ENCODE data around the gene LSP1. TPM values are rescaled to one million over a fixed set of nuclear protein-coding genes. Genes with fewer than 3 reads are reported as not detected.

Gene LSP1
- total RNA-seq, 3 donors from 2014 or later: 21.4 to 36.0 (median 23.6) TPM

DNA sequence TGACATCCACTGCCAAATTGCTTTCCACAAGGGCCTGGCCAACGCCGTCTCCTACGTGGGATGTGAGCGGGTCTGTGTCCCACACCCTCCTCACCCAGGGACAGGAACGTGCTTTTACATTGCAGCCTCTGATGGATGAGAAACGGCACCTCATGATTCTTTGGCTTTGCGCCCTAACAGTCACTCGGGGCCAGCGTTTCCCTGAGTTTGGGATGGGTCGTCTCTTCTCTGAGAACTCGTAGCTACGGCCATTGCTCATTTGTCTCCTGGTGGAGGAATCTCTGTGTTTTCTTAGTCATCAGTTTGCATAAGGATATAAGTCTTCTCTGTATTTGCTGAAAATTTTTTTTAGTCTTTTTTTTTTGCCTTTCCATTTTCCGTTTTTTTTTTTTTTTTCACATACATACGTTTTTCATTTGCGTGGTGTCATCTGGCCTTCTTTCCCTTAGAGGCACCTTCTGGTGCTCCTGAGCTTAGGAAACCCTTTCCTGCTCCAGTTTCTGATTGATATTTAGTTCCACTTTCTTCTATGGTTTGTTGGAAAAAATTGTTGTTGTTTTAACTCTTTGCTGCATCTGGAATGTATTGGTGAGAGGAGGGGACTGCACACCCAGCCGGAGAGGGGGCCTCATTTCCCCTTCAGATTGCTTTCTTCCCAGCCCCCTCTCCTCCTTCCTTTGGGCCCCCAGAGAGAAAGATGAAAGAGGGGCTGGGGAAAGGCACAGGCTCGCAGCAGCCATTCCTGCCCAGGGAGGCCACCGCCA is 78.6 kb downstream of the LSP1 start:
- H3K4me3 ChIP-seq: no peak overlapping the region
- H3K27me3 ChIP-seq: no peaks in the 10 kb centered on the region
- intact Hi-C loops (cut with DNase I; ENCODE audit: low total_unique reads): no loop called here
- H3K4me1 ChIP-seq: no peaks in the 10 kb centered on the region
- H3K9me3 ChIP-seq: no peaks in the 10 kb centered on the region
- peak overlapping the region in 1 of 2 donors; percentile 78 for H3K27ac ChIP-seq
- H3K36me3 ChIP-seq: no peaks in the 10 kb centered on the region
- no peak for DNase-seq (ENCODE audit: low spot score in 2 of 2)
- TF ChIP-seq, protein P1, sequence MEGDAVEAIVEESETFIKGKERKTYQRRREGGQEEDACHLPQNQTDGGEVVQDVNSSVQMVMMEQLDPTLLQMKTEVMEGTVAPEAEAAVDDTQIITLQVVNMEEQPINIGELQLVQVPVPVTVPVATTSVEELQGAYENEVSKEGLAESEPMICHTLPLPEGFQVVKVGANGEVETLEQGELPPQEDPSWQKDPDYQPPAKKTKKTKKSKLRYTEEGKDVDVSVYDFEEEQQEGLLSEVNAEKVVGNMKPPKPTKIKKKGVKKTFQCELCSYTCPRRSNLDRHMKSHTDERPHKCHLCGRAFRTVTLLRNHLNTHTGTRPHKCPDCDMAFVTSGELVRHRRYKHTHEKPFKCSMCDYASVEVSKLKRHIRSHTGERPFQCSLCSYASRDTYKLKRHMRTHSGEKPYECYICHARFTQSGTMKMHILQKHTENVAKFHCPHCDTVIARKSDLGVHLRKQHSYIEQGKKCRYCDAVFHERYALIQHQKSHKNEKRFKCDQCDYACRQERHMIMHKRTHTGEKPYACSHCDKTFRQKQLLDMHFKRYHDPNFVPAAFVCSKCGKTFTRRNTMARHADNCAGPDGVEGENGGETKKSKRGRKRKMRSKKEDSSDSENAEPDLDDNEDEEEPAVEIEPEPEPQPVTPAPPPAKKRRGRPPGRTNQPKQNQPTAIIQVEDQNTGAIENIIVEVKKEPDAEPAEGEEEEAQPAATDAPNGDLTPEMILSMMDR (IDR thresholded peaks at IDR 0.05): no peak
- TF ChIP-seq POLR2AphosphoS5 (IDR thresholded peaks at IDR 0.05): peak in 1 of 3 donors; percentile 15

GRCh38 chr11:1932105-1932480 is 79.2 kb downstream of the LSP1 start:
- no peaks in the 10 kb centered on the region for H3K4me1 ChIP-seq
- intact Hi-C loops (cut with DNase I; ENCODE audit: low total_unique reads): no loop called here
- no peak overlapping the region for H3K4me3 ChIP-seq
- peak overlapping the region in 1 of 2 donors; percentile 74 for H3K27ac ChIP-seq
- no peaks in the 10 kb centered on the region for H3K9me3 ChIP-seq
- H3K36me3 ChIP-seq: no peaks in the 10 kb centered on the region
- DNase-seq (ENCODE audit: low spot score in 2 of 2): no peak
- TF ChIP-seq POLR2A (IDR thresholded peaks at IDR 0.05) (no peak), POLR2AphosphoS5 (IDR thresholded peaks at IDR 0.05) (no peak)
- TF ChIP-seq, protein P1 (IDR thresholded peaks at IDR 0.05): no peak
- H3K27me3 ChIP-seq: no peaks in the 10 kb centered on the region

GRCh38 chr11:1932681-1933080 is 79.8 kb downstream of the LSP1 start:
- intact Hi-C loops (cut with DNase I; ENCODE audit: low total_unique reads): no loop called here
- Histone ChIP-seq H3K27me3 (no peaks in the 10 kb centered on the region), H3K4me3 (no peak overlapping the region), H3K36me3 (no peaks in the 10 kb centered on the region), H3K9me3 (no peaks in the 10 kb centered on the region), H3K27ac (peak overlapping the region in 1 of 2 donors; percentile 74), H3K4me1 (no peaks in the 10 kb centered on the region)
- DNase-seq (ENCODE audit: low spot score in 2 of 2): no peak
- TF ChIP-seq, protein P1 (IDR thresholded peaks at IDR 0.05): no peak
- TF ChIP-seq POLR2A (IDR thresholded peaks at IDR 0.05) (no peak), POLR2AphosphoS5 (IDR thresholded peaks at IDR 0.05) (no peak)

- TF ChIP-seq, protein P1 (IDR thresholded peaks at IDR 0.05): no peak
- TF ChIP-seq POLR2A (IDR thresholded peaks at IDR 0.05): no peak
- no peak for TF ChIP-seq POLR2AphosphoS5 (IDR thresholded peaks at IDR 0.05)
- DNase-seq (ENCODE audit: low spot score in 2 of 2): no peak
Observed at GRCh38 chr11:1933416-1934334, 80.8 kb downstream of the LSP1 start.

More at GRCh38 chr11:1933416-1934334, 80.8 kb downstream of the LSP1 start:
- H3K9me3 ChIP-seq: no peaks in the 10 kb centered on the region
- intact Hi-C loops (cut with DNase I; ENCODE audit: low total_unique reads): no loop called here
- H3K4me3 ChIP-seq: no peak overlapping the region
- no peaks in the 10 kb centered on the region for H3K4me1 ChIP-seq
- H3K27me3 ChIP-seq: no peaks in the 10 kb centered on the region
- no peak overlapping the region for H3K27ac ChIP-seq
- H3K36me3 ChIP-seq: no peaks in the 10 kb centered on the region
